Measurements from ENCODE around the gene PDLIM4.

PDLIM4 gene, protein sequence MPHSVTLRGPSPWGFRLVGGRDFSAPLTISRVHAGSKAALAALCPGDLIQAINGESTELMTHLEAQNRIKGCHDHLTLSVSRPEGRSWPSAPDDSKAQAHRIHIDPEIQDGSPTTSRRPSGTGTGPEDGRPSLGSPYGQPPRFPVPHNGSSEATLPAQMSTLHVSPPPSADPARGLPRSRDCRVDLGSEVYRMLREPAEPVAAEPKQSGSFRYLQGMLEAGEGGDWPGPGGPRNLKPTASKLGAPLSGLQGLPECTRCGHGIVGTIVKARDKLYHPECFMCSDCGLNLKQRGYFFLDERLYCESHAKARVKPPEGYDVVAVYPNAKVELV

DNA sequence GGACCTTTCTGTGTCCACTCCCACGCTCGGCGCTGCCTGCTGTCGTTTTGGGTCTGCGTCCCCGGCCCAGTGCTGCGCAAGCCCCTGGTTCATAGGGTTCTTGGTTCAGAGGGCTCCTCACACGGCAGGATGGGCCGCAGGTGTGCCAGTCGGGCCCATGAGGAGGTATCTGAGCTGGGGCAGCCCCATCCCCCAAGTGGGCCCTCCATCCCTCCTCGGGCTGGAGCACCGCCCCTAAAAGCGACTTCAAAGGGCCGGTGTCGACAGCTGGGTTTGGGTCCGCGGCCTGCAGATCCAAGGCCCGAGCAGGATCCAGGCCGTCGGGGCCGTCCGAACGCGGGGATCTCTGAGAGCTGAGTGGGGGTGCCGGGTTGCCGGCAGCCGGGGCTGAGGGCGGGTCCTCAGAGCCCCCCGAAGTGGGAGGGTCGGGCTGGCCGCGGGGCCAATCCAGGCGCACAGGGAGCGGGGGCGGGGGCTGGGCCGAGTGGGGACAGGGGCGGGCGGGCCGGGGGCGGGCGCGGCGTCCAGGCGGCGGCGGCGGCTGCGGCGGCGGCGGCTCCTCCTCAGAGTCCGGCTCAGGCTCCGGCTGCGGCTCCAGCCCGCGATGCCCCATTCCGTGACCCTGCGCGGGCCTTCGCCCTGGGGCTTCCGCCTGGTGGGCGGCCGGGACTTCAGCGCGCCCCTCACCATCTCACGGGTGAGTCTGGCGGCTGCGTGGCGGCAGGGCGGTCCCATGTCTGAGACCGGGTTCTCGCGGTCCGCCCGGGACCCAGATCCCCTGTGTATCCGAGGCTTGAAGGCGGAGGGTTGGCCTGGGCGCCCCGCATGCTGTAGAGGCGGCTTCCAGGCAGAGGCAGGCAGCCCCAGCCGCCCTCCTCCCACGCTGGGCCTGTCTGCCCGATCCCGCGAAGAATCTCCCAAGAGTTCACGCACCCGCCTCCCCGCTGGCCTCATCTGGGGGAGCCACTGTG lies at the start of gene PDLIM4:
TSS of gene PDLIM4 (plus strand) at position 566 of the 971 bp plus-strand sequence. CDS start at position 605, 39 bp downstream.
- no peak for DNase-seq

DNA sequence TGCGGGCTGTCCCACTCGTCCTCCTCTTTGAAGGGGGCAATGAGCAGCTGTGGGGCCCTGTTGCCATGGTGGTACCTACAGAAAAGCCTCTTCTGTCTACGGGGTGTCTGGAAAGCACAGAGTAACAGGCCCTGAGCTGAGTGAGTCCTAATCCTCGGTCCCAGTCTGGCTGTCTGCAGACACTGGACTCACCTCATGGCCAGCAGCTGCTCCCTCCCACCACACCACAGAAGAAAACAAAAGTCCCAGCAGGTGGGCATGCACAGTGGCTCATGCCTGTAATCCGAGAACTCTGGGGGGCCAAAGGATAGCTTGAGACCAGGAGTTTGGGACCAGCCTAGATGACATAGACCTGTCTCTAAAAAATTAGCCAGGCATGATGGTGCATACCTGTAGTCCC lies 49.7 kb upstream of the PDLIM4 start:
- no peak for DNase-seq

DNA sequence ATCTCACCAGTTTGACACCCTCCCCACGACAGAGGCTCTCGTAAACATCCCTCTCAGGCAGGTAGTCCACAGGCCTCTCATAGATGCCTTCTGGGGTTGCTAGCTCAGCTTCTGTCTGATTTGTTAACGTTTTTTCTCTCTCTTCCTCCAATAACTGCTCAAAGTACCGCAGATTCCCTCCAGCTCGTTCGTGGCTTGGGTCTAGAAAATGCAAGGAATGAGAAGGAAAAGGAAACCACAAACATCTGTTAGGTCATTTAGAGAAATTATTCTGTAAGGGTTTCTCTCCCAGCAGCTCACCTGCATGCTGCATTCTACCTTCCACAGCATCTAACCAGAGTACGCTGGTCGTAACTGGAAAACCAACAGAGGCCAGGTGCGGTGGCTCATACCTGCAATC lies 48.4 kb upstream of the PDLIM4 start:
- DNase-seq: no peak

DNA sequence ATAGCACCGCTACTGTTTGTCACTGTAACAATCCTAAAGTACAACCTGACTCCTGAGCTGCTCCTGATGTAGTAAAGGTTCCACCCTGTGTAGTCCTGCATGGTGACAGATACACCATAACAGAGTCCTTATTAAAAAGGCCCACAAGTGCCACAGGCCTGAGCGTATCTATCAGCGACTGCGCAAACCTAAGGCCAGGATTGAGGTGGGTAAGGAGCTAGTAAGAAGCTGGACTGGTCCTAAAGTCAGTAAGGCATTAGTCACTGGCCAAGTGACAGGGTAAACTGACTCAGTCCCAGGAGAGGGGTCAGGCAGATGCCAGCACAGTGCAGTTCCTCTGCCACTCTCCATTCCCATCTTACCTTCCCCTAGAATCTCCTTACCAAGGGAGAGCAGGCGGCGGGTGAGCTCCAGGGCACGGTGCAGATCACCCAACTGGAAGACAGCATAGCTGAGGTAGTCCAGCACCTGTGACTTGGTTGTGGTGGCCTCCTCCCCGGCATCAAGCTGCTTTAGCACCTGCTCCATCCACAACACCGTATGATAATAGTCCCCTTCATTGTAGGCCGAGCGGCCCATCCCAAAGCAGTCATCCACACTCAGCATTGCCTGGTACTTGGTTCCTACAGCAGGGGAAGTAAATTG lies 47.5 kb upstream of the PDLIM4 start:
- DNase-seq: no peak

DNA sequence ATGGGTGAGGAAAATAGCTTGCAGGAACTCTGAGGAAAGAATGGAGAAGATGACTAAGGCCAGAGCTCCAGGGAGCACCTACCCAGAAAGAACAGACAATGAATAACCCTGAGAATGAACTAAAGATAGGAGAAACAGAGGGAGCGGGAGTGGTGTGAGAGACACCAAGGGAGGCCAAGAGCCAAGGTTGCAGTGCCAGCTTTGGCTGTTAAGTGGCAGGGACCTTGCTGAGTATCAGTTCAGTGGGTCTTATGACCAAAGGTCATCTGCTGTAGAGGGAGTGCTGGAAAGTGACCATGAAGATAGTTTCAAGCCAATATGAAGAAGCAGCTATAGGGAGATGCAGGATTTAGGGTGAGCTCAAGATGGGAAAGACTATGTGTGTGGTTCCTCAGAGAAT lies 46.6 kb upstream of the PDLIM4 start:
- DNase-seq: no peak

DNA sequence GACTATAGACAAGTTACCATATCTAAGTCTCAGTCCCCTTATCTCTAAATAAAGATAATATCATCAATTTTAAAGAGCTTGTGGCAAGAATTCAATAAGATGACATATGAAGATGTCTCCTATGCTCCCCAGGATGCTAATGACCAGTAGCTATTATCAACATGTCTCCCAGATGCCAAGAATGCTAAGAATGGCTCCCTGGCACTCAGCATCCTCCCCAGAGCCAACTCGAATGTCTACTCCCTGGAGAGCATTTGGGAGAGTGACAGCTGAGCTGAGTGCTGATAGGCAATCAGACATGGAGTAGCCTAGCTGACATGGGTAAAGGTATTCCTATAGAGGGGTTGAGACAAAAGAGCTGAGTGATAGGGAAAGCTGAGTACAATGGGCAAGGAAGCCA lies 45.7 kb upstream of the PDLIM4 start:
- DNase-seq: no peak

DNA sequence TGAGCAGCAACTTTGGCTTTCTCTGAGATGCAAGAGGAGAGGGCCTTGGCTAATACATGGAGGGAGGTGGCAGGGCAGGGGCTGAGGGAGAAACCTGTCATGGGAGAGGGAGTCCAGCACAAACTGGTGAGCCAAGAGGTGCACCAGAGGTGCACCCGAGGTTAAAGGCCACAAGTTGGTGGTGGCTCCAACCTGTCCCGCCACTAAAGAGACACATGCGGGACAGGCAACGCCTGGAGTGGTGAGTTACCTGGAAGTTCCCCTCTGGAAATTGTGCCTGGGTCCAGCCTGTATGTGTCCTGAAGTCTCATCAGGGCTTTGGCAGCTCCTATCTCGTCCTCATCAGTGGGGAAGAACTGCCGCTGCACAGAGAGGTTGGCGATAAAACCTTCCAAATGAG lies 43.8 kb upstream of the PDLIM4 start:
- no peak for DNase-seq

DNA sequence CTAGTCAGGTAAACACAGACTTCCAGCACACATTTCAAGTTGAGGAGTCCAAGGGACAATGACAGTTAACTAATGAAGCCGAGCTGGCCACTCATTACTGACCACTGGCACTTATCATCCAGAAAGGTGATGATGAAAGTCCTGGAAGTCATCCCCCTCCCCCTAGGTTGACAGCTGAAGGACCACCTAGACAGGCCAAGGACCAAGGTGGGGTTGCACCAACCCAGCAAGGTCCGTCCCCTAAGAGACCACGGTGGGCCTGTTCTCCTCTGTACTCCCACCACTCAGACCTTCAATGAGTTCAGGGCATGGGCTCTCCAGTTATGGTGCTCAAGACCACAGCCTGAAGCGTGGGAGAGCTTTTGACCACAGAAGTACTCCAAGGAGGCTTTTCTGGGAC lies 43.0 kb upstream of the PDLIM4 start:
- DNase-seq: no peak

DNA sequence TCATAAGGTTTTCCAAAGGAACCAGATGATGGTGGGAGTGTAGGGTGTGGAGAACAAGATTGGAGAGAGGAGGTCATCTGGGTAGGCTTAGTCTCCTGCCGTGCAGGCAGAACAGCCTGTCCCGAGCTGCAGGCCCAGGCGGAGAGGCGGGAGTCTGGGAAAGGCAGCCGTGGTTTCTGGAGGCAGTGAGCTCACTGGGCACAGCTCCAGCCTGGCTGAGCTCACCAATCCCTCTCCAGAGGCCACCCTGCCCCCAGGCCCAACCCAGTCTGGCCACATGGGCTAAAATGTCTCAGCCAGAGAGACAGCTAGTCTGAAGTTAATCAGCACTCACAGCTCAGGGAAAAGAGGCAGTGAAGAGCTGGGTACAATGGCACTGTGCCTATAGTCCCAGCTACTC lies 42.2 kb upstream of the PDLIM4 start:
- no peak for DNase-seq

DNA sequence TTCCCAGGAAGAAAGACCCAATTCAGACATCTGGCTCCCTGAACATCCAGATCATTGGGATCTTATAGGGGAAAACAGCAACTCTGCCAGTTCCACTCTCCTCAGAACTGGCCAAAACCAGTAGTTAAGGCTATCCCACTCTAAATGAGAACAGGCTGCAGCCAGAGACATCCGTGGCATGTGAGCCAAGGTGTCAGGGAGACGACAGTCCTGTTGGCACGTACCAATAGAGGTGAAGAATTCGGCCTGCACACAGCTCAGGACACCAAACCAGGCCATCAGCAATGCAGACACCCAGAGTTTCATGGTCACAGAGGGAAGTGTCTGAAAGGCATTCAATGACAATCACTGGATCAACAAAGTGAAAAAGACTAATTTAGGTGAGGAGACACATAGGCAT lies 39.2 kb upstream of the PDLIM4 start:
- no peak for DNase-seq

DNA sequence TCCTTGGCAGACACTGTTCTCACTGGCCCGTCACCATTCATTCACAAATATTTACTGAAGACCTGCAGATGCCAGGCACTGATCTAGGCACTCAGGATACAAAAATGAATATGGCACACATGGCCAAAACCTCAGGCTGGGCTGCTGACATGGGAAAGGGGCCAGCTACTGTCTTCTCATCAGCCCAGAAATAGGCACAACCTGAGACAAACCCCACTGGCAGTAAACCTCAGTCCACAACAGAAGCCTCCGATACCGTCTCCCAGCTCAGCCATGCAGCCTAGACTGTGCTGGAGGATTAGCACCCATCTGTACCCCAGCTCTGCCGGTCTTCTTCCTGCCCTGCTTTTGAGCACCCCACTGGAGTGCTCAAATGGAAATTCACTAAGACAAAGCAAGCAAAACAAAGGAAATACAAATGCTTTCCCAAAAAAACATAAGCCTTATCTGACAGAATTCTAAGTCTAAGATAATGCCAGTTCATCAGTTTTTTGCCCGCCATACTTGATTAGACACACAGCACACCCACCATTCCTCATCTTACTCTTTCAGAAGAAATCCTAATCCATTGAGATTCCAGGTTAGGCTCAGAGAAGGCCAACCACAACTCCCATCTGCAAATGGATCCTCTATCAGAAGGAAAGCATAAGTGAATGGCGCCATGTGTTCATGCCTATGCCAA lies 38.1 kb upstream of the PDLIM4 start:
- DNase-seq: no peak

DNA sequence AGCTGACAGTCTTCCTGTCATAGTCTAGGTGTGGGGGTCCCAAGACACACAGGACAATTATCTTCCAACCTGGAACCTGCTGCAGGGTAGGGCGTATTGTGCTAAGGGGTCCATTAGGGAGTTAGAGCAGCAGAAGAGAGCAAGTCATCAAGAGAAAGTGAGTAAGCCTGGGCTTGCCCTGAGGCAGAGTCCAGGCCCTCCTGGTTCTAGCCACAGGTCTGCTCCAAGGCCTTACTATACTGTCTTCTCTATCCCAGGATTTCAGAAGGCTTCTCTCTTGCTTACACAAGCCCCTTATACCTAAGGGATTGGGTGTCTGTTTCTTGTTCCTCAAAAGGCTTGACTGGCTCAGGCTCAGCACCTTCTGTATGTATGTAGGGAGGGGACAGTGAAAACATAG lies 37.5 kb upstream of the PDLIM4 start:
- DNase-seq: no peak

DNA sequence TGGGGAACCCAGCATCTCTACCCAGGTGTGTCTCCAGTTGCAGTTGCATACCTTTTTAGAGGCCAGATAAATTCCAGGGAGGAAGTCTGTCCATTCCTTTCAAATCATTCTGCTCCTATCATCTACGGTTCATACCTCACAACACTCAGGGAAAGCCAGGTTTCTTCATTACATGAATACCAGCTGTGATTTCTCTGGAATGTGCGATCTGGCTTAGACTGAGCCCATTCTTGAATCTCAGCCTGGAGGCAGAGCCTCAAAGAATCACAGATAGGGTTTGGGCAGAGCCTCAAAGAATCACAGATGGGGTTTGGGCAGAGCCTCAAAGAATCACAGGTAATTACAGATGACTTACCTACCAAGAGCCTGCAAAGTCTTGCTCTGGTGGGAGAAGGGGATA lies 37.0 kb upstream of the PDLIM4 start:
- no peak for DNase-seq

DNA sequence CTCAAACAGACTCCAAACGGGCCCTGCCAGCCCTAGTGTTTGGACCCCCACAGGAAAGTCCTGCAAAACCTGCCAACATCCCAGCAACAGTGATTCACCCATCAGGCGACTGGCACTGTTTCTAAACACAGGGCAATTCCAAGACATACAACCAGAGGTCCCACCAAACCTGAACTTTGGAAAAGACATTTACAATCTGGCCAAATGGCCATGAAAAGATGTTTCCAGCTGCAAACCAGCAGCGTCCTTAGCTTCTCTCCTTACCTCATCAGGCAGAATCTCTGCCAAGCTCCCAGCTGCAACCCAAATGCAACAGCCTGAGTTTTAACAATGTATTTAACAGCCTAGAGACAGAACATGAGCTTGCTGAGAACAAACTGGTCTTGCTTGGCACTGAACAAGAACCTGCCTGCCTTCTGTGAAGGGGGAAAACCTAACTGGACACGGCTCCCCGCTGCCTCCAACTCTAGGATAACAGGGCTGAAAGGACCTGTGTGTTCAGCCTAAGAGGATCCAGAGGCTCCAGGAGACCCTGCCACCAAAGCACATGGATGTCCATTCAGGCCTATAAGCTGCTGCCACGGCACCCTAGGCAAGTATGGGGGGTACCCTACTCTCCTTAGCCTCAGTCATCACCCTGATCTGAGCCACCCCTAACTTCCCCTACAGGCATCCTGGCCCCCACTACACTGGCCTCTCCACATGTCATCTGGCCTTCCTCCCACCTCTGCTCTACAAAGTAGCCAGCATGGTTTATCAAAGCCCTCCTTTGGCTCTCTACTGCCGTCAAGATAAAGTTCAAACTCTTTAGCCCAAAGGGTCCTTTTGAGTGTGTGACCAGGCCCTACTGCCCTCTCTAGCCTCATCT lies 35.5 kb upstream of the PDLIM4 start:
- no peak for DNase-seq

DNA sequence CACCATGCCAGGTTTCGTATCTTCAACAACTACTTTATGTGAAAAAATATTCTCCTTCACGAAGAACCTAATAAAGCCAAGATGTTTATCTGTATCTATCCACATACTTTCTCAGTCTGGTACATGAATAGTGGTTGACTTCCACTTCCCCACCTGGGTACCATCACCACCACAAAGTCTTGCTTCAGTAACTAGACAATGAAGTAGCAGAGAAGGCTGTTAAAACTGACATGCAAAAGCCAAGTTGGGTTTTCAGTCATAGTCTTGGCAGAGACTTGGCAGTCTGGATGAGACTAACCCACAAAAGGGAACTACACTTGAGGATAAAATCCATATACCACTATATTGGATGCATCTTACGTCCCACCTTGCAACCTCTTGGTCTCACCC lies 34.9 kb upstream of the PDLIM4 start:
- DNase-seq: no peak

DNA sequence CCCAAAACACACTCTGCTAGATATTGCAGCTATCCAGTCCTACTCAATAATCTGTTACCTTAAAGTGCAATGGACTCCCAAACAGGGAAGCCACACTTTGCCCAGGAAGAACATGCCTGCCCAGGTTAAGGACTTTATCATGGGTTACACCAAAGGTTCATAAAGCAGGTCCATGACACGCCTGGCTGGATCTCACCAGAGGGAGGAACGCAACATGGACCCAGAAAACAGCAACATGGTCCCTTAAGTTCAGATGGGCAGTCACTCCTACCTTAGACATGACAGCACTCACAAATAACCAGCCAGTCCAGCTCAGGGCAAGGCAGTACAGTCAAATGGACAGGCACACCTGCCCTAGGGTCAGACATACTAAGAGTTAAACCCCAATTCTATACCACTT lies 33.6 kb upstream of the PDLIM4 start:
- DNase-seq: no peak

DNA sequence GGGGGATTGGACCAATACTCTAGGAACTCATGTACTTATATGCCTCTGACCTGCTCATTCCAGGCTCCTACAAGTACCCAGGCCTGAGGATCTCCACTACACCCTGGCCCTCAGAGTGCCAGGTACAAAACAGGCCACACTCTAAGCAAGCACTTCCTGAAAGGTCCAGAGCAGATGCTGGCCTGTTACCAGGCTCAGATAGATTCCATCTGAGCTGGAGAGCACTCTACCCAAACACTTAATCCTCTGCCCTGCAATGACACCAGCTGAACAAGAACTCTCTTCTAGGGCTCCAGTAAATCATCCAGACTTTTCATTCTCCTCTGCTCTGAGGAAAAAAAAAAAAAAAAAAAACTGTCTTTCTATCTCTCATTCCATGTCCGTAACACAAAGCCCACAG lies 32.8 kb upstream of the PDLIM4 start:
- no peak for DNase-seq

DNA sequence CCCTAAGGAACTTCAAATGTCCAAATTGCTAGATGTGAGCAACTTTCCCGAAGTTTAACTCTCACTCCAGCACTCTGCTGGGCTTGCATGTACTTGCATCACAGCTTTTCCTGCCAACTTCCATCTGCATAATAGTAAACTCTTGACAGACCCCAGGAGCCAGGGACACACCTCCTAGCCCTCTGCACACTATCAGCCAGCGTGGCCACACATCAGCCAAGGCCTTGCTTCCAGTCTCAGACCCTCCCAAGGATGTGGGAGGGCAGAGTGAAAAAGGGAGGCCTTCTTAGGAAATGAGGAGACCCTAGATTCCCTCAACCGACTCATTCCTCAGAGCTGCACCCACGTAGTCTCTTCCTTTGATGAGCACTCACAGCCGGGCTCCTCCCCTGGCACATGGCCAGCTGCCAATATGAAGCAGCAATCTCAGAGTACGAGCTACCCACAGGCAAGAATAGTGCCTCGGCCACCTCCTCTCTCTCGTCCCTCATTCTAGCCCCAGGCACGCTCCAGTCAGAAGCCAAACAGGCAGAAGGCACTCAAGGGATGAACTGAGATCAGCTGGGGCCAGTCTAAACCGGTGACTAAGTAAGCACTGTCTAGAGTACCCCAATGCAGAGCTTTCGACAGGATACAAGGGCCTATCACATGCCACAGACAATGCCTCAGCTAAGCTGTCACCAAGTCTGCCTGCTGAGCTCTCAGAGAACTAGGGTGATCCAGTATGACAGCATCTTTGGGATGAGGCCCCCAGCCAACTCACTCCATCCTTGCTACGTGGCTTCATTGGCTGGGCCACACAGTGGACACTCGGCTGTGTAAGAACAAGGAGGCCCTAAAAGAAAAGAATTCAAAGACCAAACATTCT lies 32.1 kb upstream of the PDLIM4 start:
- peak; percentile 22 for DNase-seq

DNA sequence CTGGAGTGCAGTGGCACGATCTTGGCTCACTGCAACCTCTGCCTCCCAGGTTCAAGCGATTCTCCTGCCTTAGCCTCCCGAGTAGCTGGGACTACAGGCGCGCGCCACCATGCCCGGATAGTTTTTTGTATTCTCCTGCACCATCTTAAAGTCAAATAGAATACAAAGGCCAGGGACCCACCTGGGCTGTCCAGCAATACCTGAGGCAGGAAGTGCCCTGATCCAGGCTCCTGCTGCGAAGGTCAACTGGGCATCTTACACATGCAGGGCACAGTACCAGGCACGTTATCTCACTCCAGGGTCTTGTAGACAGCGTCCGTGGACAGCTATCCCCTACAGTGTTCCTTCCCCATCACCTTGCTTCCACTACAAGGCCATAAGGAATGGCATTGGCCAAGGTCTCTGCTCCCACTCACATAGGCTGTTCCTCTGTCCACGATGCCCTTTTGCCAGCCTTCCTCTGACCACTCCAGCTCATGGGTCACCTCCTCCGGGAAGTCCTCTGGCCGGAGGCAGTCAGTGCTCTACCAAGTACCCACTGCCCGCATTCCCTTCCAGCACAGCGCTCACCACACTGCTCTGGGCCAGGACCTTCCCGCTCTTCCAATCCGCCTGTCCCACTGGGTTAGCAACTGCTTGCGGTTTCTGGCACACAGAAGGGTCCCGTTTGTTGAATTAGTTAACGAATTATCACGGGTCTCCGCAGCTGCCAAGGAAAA lies 30.8 kb upstream of the PDLIM4 start:
- DNase-seq: no peak

DNA sequence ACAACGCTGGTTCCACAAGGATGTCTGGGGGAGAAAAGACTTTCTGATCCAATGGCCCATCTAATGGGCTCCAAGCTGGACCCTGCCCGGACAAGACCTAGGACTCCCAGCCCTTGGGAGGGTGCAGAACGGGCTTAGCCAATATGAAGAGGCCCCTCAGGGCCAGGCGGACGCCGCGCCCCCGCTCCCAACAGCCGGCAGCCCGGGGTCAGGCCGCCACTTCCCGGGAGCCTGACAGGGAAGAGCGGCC lies 30.3 kb upstream of the PDLIM4 start:
- DNase-seq: no peak

Data from activated gamma-delta T cell treated with Interleukin-2 at 50 U/mL for 16 hours (primary cell).